SU-DHL-6 (cell line): ENCODE measurements around the gene IQSEC3.
"Not testable (repeated sequence)": the region's sequence is repeated elsewhere in the genome, so short reads cannot be mapped to it uniquely, and the experiment has no call there.

Experiments used
- H2AFZ ChIP-seq: fragments of 200-600 bp; sonication (generic); 2 replicates; pipeline ENCODE4 v1.6.1; 2014; ENCODE audit warnings: low read depth, mild to moderate bottlenecking, moderate library complexity, mixed read lengths, antibody characterized with exemption, low read length; ENCODE audit not compliant: severe bottlenecking
- H3F3A ChIP-seq: fragments of 200-600 bp; shearing (Covaris generic); 2 replicates; pipeline ENCODE4 v1.6.0; 2016; ENCODE audit warnings: antibody characterized with exemption, mild to moderate bottlenecking; ENCODE audit not compliant: insufficient read depth
- H3K27ac ChIP-seq: fragments of 200-600 bp; sonication (generic); 2 replicates; pipeline ENCODE4 v1.5.1; 2016; ENCODE audit warnings: low read depth, mild to moderate bottlenecking, low read length, moderate library complexity, mixed read lengths
- H3K27me3 ChIP-seq: fragments of 200-600 bp; sonication (generic), shearing (Covaris generic); 2 replicates; pipeline ENCODE4 v1.6.0; 2014; ENCODE audit warnings: mild to moderate bottlenecking, low read length
- H3K36me3 ChIP-seq: fragments of 200-600 bp; sonication (generic); 2 replicates; pipeline ENCODE4 v1.6.1; 2014; ENCODE audit warnings: mild to moderate bottlenecking, low read length, mixed read lengths
- H3K4me2 ChIP-seq: fragments of 300-600, 200-600 bp; shearing (Covaris generic), sonication (generic); 2 replicates; pipeline ENCODE4 v1.6.0; 2014; ENCODE audit warnings: low read length, low read depth, mild to moderate bottlenecking; ENCODE audit not compliant: poor library complexity, severe bottlenecking
- H3K4me3 ChIP-seq: fragments of 200-600 bp; sonication (generic); 2 replicates; pipeline ENCODE4 v1.5.1; 2014; ENCODE audit warnings: antibody characterized with exemption, low read length, mild to moderate bottlenecking, mixed read lengths; ENCODE audit not compliant: insufficient read depth, poor library complexity, severe bottlenecking
- H3K79me2 ChIP-seq: fragments of 200-600 bp; sonication (generic); 2 replicates; pipeline ENCODE4 v1.6.1; 2014; ENCODE audit warnings: mild to moderate bottlenecking, low read length, moderate library complexity; ENCODE audit not compliant: insufficient read depth
- H3K9ac ChIP-seq: fragments of 200-600 bp; sonication (generic); 2 replicates; pipeline ENCODE4 v1.7.0; 2014; ENCODE audit warnings: mild to moderate bottlenecking, low read length
- H3K9me2 ChIP-seq: fragments of 200-600 bp; sonication (generic); replicated peaks from 2 replicates; pipeline ENCODE4 v1.6.1; 2014; ENCODE audit warnings: low read length; ENCODE audit not compliant: insufficient read depth
- H3K9me3 ChIP-seq: fragments of 200-600 bp; sonication (generic); 2 replicates; pipeline ENCODE4 v1.6.1; 2014; ENCODE audit warnings: low read length, mixed read lengths; ENCODE audit not compliant: insufficient read depth
- H4K20me1 ChIP-seq: fragments of 200-600 bp; sonication (generic); 2 replicates; pipeline ENCODE4 v1.6.1; 2014; ENCODE audit warnings: low read depth, mild to moderate bottlenecking, antibody characterized with exemption, low read length, moderate library complexity, mixed read lengths
- EZH2phosphoT487 ChIP-seq: fragments of 200-600 bp; sonication (generic), shearing (Covaris generic); conservative IDR thresholded peaks from 2 replicates; pipeline ENCODE4 v1.6.1; 2018; ENCODE audit warnings: mild to moderate bottlenecking, antibody characterized with exemption, low read length, moderate library complexity, mixed read lengths
- TF ChIP-seq, protein P1 (sequence below): fragments of 200-600 bp; sonication (generic); IDR thresholded peaks from one replicate; pipeline ENCODE4 v1.5.1; 2017; ENCODE audit warnings: antibody characterized with exemption, mild to moderate bottlenecking, low read length, moderate library complexity; ENCODE audit not compliant: insufficient read depth, poor library complexity, severe bottlenecking

The IQSEC3 gene

DNA sequence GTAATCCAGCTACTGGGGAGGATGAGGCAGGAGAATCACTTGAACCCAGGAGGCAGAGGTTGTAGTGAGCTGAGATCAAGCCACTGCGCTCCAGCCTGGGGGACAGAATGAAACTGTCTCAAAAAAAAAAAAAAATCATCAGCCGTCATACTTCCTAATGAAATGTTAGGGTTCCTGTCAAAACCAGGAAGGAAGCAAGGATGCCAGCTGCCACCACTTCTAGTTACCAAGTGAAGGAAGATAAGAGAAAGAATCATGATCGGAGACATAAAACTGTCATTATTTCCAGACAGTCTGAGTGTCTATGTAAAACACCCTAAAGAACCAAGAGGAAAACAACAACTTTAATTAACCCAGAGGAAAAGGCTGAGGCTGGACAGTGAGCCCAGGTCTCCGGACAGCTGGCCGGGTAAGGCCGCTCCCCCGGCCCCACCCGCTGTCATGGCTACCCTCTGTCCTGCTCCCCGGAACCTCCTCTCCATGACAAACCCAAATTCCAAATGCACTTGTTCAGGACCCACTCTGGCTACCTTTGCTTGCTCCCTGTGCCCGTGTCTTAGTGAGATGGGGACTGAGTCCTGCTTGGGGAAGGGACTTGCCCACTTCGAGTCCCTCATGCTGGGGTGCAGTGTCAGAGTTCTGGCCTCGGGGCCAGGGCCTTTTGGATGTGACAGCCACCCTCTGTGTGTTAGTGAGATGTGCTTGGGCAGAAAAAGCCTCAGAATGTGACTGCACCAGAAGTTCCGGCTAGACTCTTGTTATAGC is 118.4 kb downstream of the IQSEC3 start:
- no peak for TF ChIP-seq EZH2phosphoT487
- TF ChIP-seq, protein P1, sequence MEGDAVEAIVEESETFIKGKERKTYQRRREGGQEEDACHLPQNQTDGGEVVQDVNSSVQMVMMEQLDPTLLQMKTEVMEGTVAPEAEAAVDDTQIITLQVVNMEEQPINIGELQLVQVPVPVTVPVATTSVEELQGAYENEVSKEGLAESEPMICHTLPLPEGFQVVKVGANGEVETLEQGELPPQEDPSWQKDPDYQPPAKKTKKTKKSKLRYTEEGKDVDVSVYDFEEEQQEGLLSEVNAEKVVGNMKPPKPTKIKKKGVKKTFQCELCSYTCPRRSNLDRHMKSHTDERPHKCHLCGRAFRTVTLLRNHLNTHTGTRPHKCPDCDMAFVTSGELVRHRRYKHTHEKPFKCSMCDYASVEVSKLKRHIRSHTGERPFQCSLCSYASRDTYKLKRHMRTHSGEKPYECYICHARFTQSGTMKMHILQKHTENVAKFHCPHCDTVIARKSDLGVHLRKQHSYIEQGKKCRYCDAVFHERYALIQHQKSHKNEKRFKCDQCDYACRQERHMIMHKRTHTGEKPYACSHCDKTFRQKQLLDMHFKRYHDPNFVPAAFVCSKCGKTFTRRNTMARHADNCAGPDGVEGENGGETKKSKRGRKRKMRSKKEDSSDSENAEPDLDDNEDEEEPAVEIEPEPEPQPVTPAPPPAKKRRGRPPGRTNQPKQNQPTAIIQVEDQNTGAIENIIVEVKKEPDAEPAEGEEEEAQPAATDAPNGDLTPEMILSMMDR: no peak
- H3F3A ChIP-seq: no peaks in the 10 kb centered on the region

DNA sequence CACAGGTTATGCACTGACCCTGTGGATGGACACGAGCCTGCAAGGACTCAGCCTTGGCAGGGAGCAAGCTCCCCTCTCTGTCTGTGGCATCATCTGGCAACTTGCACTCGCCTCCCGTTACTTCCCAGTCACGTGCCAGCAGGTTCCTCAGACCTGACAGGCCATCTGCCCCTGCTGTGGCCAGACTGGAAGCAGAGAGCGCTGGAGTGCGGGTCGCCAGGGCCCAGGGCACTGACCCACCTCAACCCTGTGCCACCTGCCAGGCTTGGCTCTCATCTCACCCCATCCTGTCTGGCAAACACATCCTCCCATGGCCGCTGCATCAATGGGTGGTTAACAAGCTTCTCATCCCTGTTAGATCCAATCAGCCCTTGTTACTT is 119.0 kb downstream of the IQSEC3 start:
- H3K4me3 ChIP-seq: no peak overlapping the region
- H2AFZ ChIP-seq: no peak overlapping the region
- no peak overlapping the region for H3K4me2 ChIP-seq
- no peaks in the 10 kb centered on the region for H3F3A ChIP-seq
- no peaks in the 10 kb centered on the region for H4K20me1 ChIP-seq
- TF ChIP-seq, protein P1: no peak
- TF ChIP-seq EZH2phosphoT487: no peak
- H3K79me2 ChIP-seq: no peaks in the 10 kb centered on the region
- H3K27ac ChIP-seq: no peak overlapping the region
- H3K9ac ChIP-seq: no peak overlapping the region
- no peaks in the 10 kb centered on the region for H3K36me3 ChIP-seq
- no peaks in the 10 kb centered on the region for H3K27me3 ChIP-seq
- no peaks in the 10 kb centered on the region for H3K9me2 ChIP-seq
- no peaks in the 10 kb centered on the region for H3K9me3 ChIP-seq

More for the DNA sequence above, 118.4 kb downstream of the IQSEC3 start:
- H2AFZ ChIP-seq: no peak overlapping the region
- no peaks in the 10 kb centered on the region for H3K36me3 ChIP-seq
- H3K4me3 ChIP-seq: no peak overlapping the region
- no peaks in the 10 kb centered on the region for H4K20me1 ChIP-seq
- H3K79me2 ChIP-seq: no peaks in the 10 kb centered on the region
- H3K9me3 ChIP-seq: no peaks in the 10 kb centered on the region
- H3K9ac ChIP-seq: no peak overlapping the region
- no peaks in the 10 kb centered on the region for H3K27me3 ChIP-seq
- no peak overlapping the region for H3K4me2 ChIP-seq
- H3K9me2 ChIP-seq: no peaks in the 10 kb centered on the region
- no peak overlapping the region for H3K27ac ChIP-seq

DNA sequence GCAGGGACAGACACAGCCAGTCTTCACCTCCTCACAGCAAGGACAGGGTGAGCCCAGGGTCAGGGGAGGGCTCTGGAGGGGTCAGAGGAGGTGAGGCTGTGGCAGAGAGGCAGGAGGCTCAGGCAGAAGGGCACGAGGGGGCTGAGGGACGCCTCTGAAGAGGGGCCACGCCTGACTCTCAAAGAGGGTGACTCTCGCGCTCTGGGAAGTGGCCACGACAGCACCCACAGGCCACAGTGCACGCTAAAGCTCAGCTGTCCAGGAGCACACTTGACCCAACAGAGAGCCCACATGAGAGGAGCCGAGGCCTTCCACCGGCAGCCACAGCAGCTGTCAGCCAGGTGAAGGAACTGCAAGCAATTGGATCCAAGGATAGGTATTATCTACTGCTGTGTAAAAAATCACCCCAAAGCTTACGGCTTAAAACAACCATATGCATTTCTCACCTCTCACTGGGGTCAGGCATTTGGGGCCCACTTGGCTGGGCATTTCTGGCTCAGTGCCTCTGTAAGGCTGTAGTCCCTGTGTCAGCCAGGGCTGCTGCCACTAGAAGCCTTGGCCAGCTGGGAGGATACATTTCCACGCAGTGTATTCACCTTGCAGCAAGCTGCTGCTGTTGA is 119.5 kb downstream of the IQSEC3 start:
- Histone ChIP-seq H3F3A (no peaks in the 10 kb centered on the region), H3K4me2 (no peak overlapping the region), H3K27ac (no peak overlapping the region), H3K36me3 (no peaks in the 10 kb centered on the region), H3K9me2 (no peaks in the 10 kb centered on the region), H3K9me3 (no peaks in the 10 kb centered on the region), H3K27me3 (no peaks in the 10 kb centered on the region), H4K20me1 (no peaks in the 10 kb centered on the region), H3K79me2 (no peaks in the 10 kb centered on the region), H2AFZ (no peak overlapping the region), H3K9ac (no peak overlapping the region), H3K4me3 (no peak overlapping the region)
- TF ChIP-seq EZH2phosphoT487: no peak
- TF ChIP-seq, protein P1: no peak

DNA sequence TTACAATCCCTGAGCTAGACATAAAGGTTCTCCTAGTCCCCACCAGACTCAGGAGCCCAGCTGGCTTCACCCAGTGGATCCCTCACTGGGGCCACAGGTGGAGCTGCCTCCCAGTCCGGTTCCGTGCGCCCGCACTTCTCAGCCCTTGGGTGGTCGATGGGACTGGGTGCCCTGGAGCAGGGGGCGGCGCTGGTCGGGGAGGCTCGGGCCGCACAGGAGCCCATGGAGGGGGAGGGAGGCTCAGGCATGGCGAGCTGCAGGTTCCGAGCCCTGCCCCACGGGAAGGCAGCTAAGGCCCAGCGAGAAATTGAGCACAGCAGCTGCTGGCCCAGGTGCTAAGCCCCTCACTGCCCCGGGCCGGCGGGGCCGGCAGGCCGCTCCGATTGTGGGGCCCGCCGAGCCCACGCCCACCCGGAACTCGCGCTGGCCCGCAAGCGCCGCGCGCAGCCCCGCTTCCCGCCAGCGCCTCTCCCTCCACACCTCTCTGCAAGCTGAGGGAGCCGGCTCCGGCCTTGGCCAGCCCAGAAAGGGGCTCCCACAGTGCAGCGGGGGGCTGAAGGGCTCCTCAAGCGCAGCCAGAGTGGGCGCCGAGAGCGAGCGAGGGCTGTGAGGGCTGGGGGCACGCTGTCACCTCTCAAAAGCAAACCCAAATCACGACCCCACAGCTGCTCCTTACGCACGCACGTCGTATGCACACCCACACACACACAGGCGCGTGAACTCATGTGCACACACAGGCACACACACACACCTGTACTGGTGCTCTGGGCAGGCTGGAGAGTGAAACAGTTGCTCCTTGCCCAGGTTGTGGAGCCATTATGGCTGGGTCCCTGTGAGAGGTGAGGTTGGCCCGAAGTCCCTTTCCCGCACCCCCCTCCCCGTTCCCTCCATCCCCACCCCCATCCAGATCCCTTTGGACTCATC is 121.7 kb downstream of the IQSEC3 start:
- not testable (repeated sequence) for H2AFZ ChIP-seq, H3K27ac ChIP-seq, H3K9ac ChIP-seq, H3K27me3 ChIP-seq, H4K20me1 ChIP-seq, H3K9me2 ChIP-seq, H3K4me3 ChIP-seq, H3K36me3 ChIP-seq, H3K4me2 ChIP-seq, H3K79me2 ChIP-seq, H3K9me3 ChIP-seq, H3F3A ChIP-seq
